Stimulated activated CD4-positive, alpha-beta T cell treated with anti-CD3 and anti-CD28 coated beads, Interleukin-12 subunit alpha, Interleukin-12 subunit beta, amount 100 ng/mL, for 24 hours (primary cell): Measurements from ENCODE around the gene FOXC2.

Experiments used
- DNase-seq, 2 experiments: peaks; one replicate each; pipeline ENCODE4 v3.0.0-alpha.2; 2020; ENCODE audit warnings: low read depth in 2 of 2

The FOXC2 gene

GRCh38 chr16:86556576-86556975 is 10.1 kb upstream of the FOXC2 start:
- DNase-seq: no peak

DNA sequence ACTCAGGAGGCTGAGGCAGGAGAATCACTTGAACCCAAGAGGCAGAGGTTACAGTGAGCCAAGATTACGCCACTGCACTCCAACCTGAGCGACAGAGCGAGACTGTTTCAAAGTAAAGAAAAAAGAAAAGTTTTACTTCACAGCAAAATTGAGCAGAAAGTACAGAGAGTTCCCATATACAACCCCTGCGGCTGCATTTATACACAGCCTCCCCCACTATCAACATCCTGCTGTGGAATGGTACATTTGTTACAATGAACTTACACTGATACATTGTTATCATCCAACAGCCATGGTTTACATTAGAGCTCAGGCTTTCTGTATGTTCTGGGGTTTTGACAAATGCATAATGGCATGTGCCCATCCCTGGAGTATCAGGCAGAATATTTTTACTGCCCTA is 9.0 kb upstream of the FOXC2 start:
- DNase-seq: no peak

DNA sequence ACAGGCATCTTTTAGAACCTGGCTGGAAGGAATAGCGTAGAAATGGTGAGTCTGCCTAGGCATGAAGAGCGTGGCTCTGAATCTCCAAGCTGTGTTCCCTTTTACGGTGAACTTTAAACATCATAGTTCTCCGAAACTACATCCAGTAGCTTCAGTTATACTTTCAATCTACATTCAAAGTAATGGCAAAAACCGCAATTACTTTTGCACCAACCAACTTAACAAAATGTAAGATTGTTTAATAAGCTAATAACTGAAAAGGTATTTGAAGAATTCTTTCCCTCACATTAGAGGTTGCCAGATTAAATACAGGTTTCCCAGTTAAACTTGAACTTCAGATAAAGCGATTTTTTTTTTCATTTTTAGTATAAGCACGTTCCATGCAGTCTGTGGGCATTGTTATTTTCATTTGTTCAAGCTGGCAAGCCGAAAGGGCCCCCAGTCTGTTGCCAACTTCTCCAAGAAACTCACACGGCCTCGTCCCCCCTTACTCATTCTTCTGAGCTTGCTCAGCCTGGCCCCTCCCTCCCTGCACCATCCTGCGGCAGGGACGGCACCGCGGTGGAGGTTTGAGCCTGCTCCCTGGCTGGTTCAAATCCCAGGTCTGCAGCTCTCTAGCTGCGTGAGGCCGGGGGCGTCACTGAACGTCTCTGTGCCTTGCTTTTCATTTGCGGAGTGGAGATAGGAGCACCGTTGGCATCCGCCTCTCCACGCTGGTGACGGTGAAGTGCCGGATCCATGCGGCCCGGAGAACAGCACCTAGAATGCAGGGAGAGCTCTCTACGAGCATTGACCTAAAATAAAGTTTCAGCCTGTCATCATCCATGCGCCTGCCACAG is 8.1 kb upstream of the FOXC2 start:
- DNase-seq: no peak

DNA sequence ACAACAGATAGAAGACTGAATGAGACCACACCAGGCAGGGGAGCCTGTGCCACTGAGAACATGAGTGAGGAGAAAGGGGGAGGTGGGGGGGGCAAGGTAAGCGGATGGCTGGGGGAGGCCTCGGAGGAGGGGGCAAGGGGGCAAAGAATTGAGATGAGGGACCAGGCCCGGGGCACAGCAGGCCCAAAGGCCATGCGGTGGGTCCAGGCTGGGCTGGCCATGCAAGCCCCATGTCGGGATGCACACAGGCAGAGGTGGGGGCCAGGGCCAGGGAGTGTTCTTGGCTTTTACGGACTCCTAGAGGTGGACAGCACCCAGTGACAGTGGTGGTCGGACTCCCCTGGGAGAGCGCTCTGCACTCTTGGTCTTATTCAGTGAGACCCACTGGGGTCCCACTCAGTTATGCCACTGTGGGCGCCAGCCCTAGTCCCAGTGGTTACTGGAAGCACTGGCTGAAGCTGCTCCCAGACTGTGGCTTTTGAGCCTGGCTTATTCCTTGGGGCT is 6.8 kb upstream of the FOXC2 start:
- no peak for DNase-seq

GRCh38 chr16:86562356-86562755 is 4.3 kb upstream of the FOXC2 start:
- no peak for DNase-seq

GRCh38 chr16:86563469-86564345 is 2.9 kb upstream of the FOXC2 start:
- DNase-seq: peak; percentile 82 to 84

GRCh38 chr16:86565181-86565631 is 1.4 kb upstream of the FOXC2 start:
- no peak for DNase-seq

GRCh38 chr16:86565644-86566511 is 751 bp upstream of the FOXC2 start:
- DNase-seq: no peak

DNA sequence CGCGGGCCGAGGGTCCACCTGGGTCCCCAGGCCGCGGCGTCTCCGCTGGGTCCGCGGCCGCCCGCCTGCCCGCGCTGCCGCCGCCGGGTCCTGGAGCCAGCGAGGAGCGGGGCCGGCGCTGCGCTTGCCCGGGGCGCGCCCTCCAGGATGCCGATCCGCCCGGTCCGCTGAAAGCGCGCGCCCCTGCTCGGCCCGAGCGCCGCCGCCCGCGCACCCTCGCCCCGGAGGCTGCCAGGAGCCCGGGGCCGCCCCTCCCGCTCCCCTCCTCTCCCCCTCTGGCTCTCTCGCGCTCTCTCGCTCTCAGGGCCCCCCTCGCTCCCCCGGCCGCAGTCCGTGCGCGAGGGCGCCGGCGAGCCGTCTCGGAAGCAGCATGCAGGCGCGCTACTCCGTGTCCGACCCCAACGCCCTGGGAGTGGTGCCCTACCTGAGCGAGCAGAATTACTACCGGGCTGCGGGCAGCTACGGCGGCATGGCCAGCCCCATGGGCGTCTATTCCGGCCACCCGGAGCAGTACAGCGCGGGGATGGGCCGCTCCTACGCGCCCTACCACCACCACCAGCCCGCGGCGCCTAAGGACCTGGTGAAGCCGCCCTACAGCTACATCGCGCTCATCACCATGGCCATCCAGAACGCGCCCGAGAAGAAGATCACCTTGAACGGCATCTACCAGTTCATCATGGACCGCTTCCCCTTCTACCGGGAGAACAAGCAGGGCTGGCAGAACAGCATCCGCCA is 504 bp downstream of the FOXC2 start:
- DNase-seq: no peak

- no peak for DNase-seq
Observed at GRCh38 chr16:86567701-86568581, 1.3 kb downstream of the FOXC2 start.

DNA sequence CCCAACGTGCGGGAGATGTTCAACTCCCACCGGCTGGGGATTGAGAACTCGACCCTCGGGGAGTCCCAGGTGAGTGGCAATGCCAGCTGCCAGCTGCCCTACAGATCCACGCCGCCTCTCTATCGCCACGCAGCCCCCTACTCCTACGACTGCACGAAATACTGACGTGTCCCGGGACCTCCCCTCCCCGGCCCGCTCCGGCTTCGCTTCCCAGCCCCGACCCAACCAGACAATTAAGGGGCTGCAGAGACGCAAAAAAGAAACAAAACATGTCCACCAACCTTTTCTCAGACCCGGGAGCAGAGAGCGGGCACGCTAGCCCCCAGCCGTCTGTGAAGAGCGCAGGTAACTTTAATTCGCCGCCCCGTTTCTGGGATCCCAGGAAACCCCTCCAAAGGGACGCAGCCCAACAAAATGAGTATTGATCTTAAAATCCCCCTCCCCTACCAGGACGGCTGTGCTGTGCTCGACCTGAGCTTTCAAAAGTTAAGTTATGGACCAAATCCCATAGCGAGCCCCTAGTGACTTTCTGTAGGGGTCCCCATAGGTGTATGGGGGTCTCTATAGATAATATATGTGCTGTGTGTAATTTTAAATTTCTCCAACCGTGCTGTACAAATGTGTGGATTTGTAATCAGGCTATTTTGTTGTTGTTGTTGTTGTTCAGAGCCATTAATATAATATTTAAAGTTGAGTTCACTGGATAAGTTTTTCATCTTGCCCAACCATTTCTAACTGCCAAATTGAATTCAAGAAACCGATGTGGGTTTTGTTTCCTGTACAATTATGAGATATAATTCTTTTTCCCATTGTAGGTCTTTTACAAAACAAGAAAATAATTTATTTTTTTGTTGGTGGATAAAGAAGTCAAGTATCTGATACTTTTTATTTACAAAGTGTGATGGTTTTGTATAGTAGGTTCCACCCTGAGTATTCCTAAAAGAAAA is 2.3 kb downstream of the FOXC2 start:
- DNase-seq: no peak

DNA sequence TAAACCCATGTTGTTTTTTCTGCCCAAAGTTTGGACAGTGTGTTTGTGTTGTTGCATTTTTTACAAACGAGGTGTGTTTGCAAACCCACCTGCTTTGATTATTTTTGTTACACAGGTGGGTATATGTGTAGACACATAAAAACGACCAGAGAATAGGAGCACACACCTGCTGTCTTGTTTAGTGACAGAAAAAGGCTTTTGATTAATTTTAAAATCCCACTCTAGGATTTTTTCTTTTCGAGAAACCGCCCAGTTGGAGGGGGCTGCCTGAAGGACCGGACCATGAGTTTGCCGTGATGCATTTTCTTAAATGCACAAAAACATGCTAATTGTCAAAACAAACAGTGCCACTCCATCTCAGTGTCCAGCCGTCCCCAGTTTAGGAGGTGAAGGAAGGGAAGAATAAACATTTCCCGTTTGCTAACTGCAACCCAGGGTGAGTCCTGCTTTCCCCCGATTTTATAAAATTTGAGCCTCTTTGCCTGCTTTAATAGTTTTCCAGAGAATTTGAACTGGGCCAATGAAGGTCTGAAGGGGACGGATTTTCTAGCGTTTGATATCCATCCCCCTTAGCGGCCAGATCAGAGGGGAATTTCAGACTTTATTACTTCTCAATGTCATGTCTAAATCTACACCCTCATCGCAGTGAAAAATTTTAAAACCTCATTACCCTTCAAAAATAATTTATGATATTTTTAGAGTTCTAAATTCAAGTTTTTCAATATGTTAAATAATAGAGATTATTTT is 3.2 kb downstream of the FOXC2 start:
- no peak for DNase-seq

DNA sequence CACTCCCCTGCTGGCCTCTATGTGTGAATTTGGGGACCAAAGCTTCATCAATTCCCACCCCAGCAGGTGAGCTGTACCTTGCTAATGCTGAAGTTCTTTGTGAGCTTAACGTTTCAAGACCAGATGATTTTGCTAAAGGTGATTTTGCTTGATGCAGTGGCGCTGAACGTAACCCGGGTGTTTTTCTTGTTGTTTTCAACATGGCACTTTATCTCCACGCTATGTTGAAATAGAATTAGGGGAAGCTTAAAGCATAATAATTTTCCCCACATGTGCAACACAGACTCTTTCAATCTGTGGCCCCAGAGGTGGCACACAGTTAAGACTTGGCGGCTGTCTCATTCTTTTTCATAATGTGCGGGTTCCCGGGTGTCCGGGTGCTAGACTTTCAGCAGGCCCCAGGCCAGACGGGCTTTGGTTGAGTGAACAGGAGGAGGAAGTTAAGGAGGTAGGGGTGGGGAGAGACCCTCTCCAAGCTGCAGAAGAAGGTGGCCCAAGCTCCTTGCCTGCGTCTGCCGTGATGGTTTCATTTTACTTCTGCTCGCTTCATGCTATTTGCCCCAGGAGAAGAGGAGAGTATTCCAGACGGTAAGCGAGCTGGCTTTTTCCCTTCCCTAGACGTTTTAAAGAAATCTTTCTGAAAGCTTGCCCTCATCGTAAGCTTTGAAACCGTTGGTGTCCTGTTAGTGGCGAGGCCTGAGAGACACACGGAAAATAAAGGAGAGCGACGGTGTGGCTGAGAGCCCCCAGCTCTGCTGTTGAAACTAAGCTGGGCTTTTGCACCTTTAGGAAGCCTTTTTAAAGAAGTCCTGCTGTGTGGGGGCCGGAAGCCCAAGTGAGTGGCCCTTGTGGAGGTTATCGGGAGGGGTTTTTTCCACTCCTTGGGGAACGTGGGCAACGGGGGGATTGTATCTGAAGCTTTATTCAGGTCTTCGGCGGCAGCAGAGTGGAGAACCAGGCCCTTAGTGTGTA is 4.2 kb downstream of the FOXC2 start:
- DNase-seq: no peak

GRCh38 chr16:86571530-86571915 is 4.9 kb downstream of the FOXC2 start:
- DNase-seq: no peak

DNA sequence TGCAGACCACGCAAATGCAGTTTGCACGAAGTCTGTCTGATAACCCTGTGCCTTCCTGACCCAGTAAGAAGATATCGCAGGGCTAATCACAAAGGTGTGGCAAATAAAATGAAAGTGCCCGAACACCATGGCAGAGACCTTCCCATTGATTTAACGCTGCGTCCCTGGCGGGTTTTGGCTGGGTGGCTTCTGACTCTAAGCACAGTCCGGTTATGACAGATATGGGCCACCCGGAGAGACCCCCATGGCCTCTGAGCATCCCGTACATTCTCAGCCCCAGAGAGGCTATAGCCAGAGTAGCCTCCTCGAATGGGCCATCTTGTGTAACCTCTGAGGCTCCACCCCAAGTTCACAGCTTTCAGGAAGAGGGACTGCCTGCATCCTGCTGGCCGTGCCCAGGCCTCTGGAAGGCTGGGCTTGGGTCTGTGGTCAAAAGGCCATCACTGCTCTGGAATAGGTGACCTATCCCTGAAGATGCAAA is 5.5 kb downstream of the FOXC2 start:
- no peak for DNase-seq

DNA sequence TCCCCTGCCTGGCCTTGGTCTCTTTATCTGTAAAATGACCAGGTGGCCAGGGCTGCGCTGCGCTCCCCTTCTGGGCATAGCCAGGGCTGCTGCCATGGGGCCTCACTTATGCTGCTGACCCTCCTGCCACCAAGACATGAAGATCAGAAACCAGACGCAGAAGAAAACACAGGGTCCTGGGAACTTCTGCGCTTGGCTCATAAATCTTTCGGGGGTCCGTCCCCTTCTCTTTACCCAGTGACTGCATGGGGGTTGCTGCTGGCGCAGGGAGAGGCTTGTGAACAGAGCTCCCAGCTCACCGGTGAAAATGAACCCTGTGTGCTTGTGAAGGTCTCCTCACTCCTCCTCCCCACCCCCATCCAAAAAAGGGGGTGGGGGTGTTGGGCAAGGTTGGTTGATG is 6.0 kb downstream of the FOXC2 start:
- no peak for DNase-seq

DNA sequence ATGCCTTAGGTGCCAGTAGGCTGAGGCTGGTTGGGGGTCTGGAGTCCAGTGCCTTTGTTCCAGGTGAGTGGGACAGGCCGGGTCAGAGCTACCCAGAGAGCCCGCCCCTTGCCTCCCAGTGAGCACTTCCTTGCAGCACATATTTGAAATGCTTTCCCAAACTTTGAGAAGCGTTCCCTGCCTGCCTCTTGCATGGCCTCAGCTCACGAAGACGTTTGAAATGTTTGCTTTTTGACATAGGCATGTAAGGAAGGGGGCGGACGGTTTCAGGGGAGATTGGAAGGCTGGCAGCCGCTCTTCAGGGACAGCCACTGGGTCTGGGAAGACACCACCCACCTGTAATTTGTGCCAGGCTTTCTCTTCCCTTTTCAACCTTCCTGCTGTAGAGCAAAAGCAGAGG is 6.6 kb downstream of the FOXC2 start:
- DNase-seq: no peak
